Hepatocyte (in vitro differentiated cells): Measurements from ENCODE around the gene GLA. TPM values are rescaled to one million over a fixed set of nuclear protein-coding genes. Genes with fewer than 3 reads are reported as not detected.
A peak's percentile ranks its signal among the peaks of the same experiment; 100 is the strongest.

Source experiments
- DNase-seq: peaks from one replicate; pipeline ENCODE4 v3.0.0-alpha.2; 2016; ENCODE audit warnings: low spot score
- H2AFZ ChIP-seq: fragments of 200-600 bp; sonication (generic); 2 replicates; pipeline ENCODE4 v1.6.0; 2016; ENCODE audit warnings: antibody characterized with exemption, mild to moderate bottlenecking
- H3K27ac ChIP-seq: fragments of 200-600 bp; sonication (generic); 2 replicates; pipeline ENCODE4 v1.5.1; 2016; ENCODE audit warnings: mild to moderate bottlenecking
- H3K27me3 ChIP-seq: fragments of 200-600 bp; sonication (generic); 2 replicates; pipeline ENCODE4 v1.6.1; 2016
- H3K36me3 ChIP-seq: fragments of 200-600 bp; sonication (generic); replicated peaks from 2 replicates; pipeline ENCODE4 v1.5.1; 2016; ENCODE audit warnings: low read depth; ENCODE audit not compliant: insufficient read depth
- H3K4me1 ChIP-seq: fragments of 200-600 bp; sonication (generic); 2 replicates; pipeline ENCODE4 v1.5.1; 2016; ENCODE audit warnings: mild to moderate bottlenecking, moderate library complexity; ENCODE audit not compliant: insufficient read depth
- H3K4me2 ChIP-seq: fragments of 200-600 bp; sonication (generic); 2 replicates; pipeline ENCODE4 v1.6.0; 2016
- H3K4me3 ChIP-seq: fragments of 200-600 bp; sonication (generic); 2 replicates; pipeline ENCODE4 v1.5.1; 2016; ENCODE audit warnings: mild to moderate bottlenecking
- H3K79me2 ChIP-seq: fragments of 200-600 bp; sonication (generic); 2 replicates; pipeline ENCODE4 v1.6.0; 2017; ENCODE audit warnings: mild to moderate bottlenecking
- H3K9me2 ChIP-seq: fragments of 200-600 bp; sonication (generic); replicated peaks from 2 replicates; pipeline ENCODE4 v1.6.0; 2017; ENCODE audit warnings: mild to moderate bottlenecking; ENCODE audit not compliant: insufficient read depth
- H3K9me3 ChIP-seq: fragments of 200-600 bp; sonication (generic); 2 replicates; pipeline ENCODE4 v1.5.1; 2016; ENCODE audit warnings: low read depth, mild to moderate bottlenecking
- H4K20me1 ChIP-seq: fragments of 200-600 bp; sonication (generic); 2 replicates; pipeline ENCODE4 v1.6.0; 2016; ENCODE audit warnings: mild to moderate bottlenecking; ENCODE audit not compliant: insufficient read depth, poor library complexity, severe bottlenecking
- CTCF ChIP-seq: fragments of 200-600 bp; sonication (generic); IDR thresholded peaks from 2 replicates; pipeline ENCODE4 v1.5.1; 2016; ENCODE audit warnings: antibody characterized with exemption, mild to moderate bottlenecking; ENCODE audit not compliant: poor library complexity
- EZH2 ChIP-seq: fragments of 200-600 bp; sonication (generic); IDR thresholded peaks from 2 replicates; pipeline ENCODE4 v1.6.1; 2016; ENCODE audit warnings: antibody characterized with exemption, mild to moderate bottlenecking, borderline replicate concordance
- EZH2phosphoT487 ChIP-seq: fragments of 200-600 bp; sonication (generic); IDR thresholded peaks from one replicate; pipeline ENCODE4 v1.6.1; 2018; ENCODE audit warnings: antibody characterized with exemption, mild to moderate bottlenecking, low read depth, moderate library complexity; ENCODE audit not compliant: unreplicated experiment, severe bottlenecking
- WGBS: methylation state at CpG from one replicate; pipeline ENCODE4 v1.1.6; 2016; ENCODE audit warnings: low lambda C conversion rate; ENCODE audit errors: missing lambda C conversion rate; 5-methylcytosine and 5-hydroxymethylcytosine counted together
- polyA plus RNA-seq: library from polyadenylated mRNA; unstranded; fragments of >200 nt; fragmentation: Nextera tagmentation; extraction: Ambion mirVana; gene quantifications from 2 replicates; pipeline ENCODE4 v1.2.1, GENCODE V29; 2016
- total RNA-seq: library from RNA; depleted of rRNA; stranded (reverse); fragments of >200 nt; gene quantifications from 2 replicates; pipeline ENCODE4 v1.2.3, GENCODE V29; 2014

Gene GLA
- total and polyA plus RNA-seq, 2 experiments from 2014 or later: 86.4 to 134 TPM

GRCh38 chrX:101357166-101357795 is 50.4 kb downstream of the GLA start:
- Histone ChIP-seq H4K20me1 (no peaks in the 10 kb centered on the region), H3K27me3 (no peaks in the 10 kb centered on the region), H2AFZ (no peak overlapping the region), H3K9me3 (no peaks in the 10 kb centered on the region), H3K4me3 (no peak overlapping the region), H3K4me1 (no peaks in the 10 kb centered on the region), H3K9me2 (no peaks in the 10 kb centered on the region), H3K4me2 (no peak overlapping the region), H3K27ac (no peak overlapping the region), H3K36me3 (no peaks in the 10 kb centered on the region), H3K79me2 (no peaks in the 10 kb centered on the region)
- no peak for DNase-seq
- TF ChIP-seq EZH2: no peak
- TF ChIP-seq CTCF: no peak
- TF ChIP-seq EZH2phosphoT487: no peak
- 53% methylated on average over 5 of the region's 5 CpGs for WGBS

DNA sequence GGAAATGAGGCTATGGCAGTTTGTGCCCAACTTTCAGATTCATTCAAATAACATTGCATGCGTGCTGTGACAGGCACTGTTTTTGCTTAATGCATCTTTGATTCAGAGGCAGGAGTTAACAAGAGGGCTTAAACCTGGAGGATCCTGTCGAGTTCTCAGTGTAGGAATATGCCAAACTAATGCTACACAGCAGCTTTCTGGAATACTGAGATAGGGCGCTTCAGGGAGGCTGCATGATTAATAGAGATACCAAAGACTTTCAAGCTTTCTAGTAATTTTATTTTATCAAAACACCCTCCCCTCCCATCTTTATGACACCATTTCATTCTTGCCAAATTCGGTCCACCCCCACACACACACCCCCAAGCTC is 58.5 kb downstream of the GLA start:
- Histone ChIP-seq H3K36me3 (no peaks in the 10 kb centered on the region), H3K27me3 (no peaks in the 10 kb centered on the region), H3K4me3 (peak overlapping the region; percentile 54), H3K27ac (peak overlapping the region; percentile 97), H3K4me1 (no peaks in the 10 kb centered on the region), H3K9me2 (no peaks in the 10 kb centered on the region), H4K20me1 (no peaks in the 10 kb centered on the region), H3K4me2 (peak overlapping the region; percentile 77), H3K79me2 (peaks cover 10% of the 10 kb centered on the region), H3K9me3 (no peaks in the 10 kb centered on the region), H2AFZ (peak overlapping the region; percentile 49)
- no peak for DNase-seq
- TF ChIP-seq CTCF: no peak
- no peak for TF ChIP-seq EZH2phosphoT487
- TF ChIP-seq EZH2: no peak
- 46% methylated on average over 4 of the region's 4 CpGs for WGBS

DNA sequence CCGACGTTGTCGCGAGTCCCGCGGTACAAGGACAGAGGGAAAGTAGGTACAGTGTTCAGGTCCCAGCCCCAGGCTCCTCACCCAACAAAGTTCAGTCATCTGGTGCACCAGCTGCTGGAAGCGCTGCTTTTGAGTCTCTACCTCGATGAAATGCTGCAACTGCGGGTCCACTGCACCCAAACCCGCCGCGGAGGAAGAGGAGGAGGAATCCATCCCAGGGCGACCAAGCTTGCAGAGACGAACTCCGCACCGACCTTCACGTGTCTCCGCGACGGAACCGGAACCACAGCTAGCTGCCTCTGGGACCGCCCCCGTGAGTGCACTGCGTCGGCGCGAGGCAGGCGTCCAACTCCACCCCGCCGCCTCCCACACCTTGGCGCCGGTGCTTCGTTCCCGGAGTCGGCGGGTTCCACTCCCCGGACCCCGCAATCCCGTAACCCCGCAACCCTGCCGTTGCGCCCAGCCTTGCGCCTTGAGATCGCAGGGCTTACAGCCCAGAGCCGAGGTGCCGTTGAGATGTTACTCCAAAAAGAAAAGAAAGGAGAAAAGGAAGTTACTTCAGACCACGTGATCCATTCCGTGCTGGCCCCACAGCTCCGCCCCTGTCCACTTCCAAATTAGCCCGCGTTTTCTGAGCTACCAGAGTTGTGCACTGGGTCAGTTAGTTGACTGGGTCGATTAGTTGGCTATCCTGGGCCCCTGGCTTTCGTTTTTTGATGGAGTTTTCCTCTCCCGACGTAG is 59.1 kb downstream of the GLA start, which contains the start of gene TIMM8A:
Gene TIMM8A (minus strand): TSS at position 291 of the 741 bp plus-strand sequence. CDS start 78 bp downstream, at position 213.
- peak within 1 kb of the TSS; percentile 77 for H3K4me2 ChIP-seq
- no peaks in the 10 kb centered on the region for H3K36me3 ChIP-seq
- no peaks in the 10 kb centered on the region for H3K27me3 ChIP-seq
- 45% methylated on average over 46 of the region's 55 CpGs for WGBS
- H3K27ac ChIP-seq: peak within 1 kb of the TSS; percentile 97
- H3K4me1 ChIP-seq: no peaks in the 10 kb centered on the region
- peak within 1 kb of the TSS; percentile 49 for H2AFZ ChIP-seq
- peak; percentile 85 for DNase-seq
- no peak for TF ChIP-seq EZH2phosphoT487
- no peak for TF ChIP-seq CTCF
- no peak for TF ChIP-seq EZH2
- H3K9me2 ChIP-seq: no peaks in the 10 kb centered on the region
- H3K4me3 ChIP-seq: peak within 1 kb of the TSS; percentile 54
- H4K20me1 ChIP-seq: no peaks in the 10 kb centered on the region
- H3K9me3 ChIP-seq: no peaks in the 10 kb centered on the region
- H3K79me2 ChIP-seq: peaks cover 10% of the 10 kb centered on the region
